ENCODE data around the gene SUSD3.

The SUSD3 gene

GRCh38 chr9:93020771-93021670 is 37.5 kb upstream of the SUSD3 start:
- H3K27ac ChIP-seq (ENCODE audit: low read depth, low read length) = no peak overlapping the region
- H3K36me3 ChIP-seq (ENCODE audit: insufficient read depth, low read length) = no peaks in the 10 kb centered on the region
- no peaks in the 10 kb centered on the region for H3K4me1 ChIP-seq (ENCODE audit: insufficient read depth, low read length)
- no peak overlapping the region for H3K9ac ChIP-seq (ENCODE audit: low read length)
- no peak overlapping the region for H3K4me3 ChIP-seq (ENCODE audit: low read depth in 1 of 2, low read length in 2 of 2)
- H3K27me3 ChIP-seq (ENCODE audit: control insufficient read depth in 1 of 2, insufficient read depth in 2 of 2, low read length in 2 of 2) = no peaks in the 10 kb centered on the region
- no peaks in the 10 kb centered on the region for H3K9me3 ChIP-seq (ENCODE audit: low read length)

DNA sequence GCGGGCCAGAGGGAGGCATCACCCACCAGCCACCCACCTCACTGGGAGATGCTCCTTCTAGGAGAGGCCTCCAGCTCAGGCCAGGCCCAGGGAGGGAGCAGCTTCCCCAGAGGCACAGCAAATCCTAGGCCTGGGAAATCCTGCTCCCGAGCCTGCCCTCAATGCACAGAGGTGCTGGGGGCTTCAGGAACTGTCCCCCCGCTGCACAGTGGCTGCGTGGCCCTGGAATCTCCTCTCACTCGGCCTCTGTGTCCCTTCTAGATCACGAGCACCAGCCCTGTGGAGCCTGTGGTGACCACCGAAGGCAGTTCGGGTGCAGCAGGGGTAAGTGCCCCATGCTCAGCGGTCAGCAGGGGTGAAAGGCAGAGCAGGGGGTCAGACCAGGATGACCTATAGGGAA is 36.4 kb upstream of the SUSD3 start:
- H3K4me1 ChIP-seq (ENCODE audit: insufficient read depth, low read length) = no peaks in the 10 kb centered on the region
- H3K4me3 ChIP-seq (ENCODE audit: low read depth in 1 of 2, low read length in 2 of 2) = no peak overlapping the region
- H3K36me3 ChIP-seq (ENCODE audit: insufficient read depth, low read length) = no peaks in the 10 kb centered on the region
- no peak overlapping the region for H3K9ac ChIP-seq (ENCODE audit: low read length)
- H3K27ac ChIP-seq (ENCODE audit: low read depth, low read length) = no peak overlapping the region
- H3K9me3 ChIP-seq (ENCODE audit: low read length) = no peaks in the 10 kb centered on the region
- no peaks in the 10 kb centered on the region for H3K27me3 ChIP-seq (ENCODE audit: control insufficient read depth in 1 of 2, insufficient read depth in 2 of 2, low read length in 2 of 2)

DNA sequence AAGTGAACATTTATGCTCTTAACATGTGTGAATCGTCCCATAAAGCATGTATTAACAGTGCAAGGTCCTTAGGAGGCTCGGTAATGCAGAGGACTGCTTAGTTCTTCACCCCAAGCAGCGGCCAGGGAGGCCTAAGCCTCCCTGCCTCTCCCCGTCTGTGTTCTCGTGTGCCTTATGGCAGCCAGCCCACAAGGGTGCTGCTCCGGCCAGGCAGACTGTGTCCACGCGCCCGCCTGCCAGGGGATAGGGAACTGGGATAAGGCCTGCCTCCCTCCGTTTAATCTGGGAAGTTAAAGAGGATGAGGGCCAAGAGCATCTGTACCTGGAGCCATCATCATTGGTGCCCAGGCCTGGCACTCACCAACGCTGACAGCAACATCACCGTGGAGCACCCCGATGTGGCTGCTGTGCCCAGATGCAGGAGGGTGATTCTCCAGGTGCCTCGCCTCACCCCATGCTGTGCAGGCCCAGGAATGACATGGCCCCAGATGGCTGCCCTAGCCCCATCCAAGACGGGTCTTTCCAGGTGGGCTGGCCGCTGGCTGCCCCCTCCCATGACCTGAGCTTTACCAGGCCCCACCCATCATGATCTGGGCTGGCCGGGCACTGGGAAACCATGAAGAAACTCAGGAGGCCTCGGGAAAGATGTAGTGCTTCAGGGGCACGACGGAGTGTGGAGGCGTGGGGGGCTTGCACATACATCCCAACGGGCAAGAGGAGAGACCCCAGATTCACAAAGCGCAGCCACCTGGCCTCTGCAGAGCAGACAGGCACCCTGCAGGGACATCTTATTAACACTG is 35.6 kb upstream of the SUSD3 start:
- no peaks in the 10 kb centered on the region for H3K36me3 ChIP-seq (ENCODE audit: insufficient read depth, low read length)

DNA sequence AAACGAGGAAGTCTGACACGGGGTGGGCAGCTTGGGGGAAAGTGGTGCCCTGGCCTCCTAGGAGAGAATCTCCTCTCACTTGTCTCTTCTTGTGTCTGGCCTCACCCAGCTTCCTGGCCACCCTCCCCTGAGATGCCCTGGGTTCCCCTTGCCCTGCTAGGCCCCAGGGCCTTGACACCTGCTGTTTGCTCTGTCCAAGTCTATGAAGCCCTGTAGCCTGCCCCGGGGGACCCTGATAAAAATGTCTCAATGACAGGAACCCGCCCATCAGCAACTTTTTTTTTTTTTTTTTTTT is 35.0 kb upstream of the SUSD3 start:
- H3K9ac ChIP-seq (ENCODE audit: low read length) = no peak overlapping the region
- H3K36me3 ChIP-seq (ENCODE audit: insufficient read depth, low read length) = no peaks in the 10 kb centered on the region
- H3K27ac ChIP-seq (ENCODE audit: low read depth, low read length) = no peak overlapping the region
- H3K4me1 ChIP-seq (ENCODE audit: insufficient read depth, low read length) = no peaks in the 10 kb centered on the region
- H3K4me3 ChIP-seq (ENCODE audit: low read depth in 1 of 2, low read length in 2 of 2) = no peak overlapping the region
- H3K27me3 ChIP-seq (ENCODE audit: control insufficient read depth in 1 of 2, insufficient read depth in 2 of 2, low read length in 2 of 2) = no peaks in the 10 kb centered on the region
- H3K9me3 ChIP-seq (ENCODE audit: low read length) = no peaks in the 10 kb centered on the region

More for the DNA sequence above, 35.6 kb upstream of the SUSD3 start:
- no peak overlapping the region for H3K9ac ChIP-seq (ENCODE audit: low read length)
- H3K4me1 ChIP-seq (ENCODE audit: insufficient read depth, low read length) = no peaks in the 10 kb centered on the region
- H3K27ac ChIP-seq (ENCODE audit: low read depth, low read length) = no peak overlapping the region
- H3K9me3 ChIP-seq (ENCODE audit: low read length) = no peaks in the 10 kb centered on the region
- no peak overlapping the region for H3K4me3 ChIP-seq (ENCODE audit: low read depth in 1 of 2, low read length in 2 of 2)
- no peaks in the 10 kb centered on the region for H3K27me3 ChIP-seq (ENCODE audit: control insufficient read depth in 1 of 2, insufficient read depth in 2 of 2, low read length in 2 of 2)

DNA sequence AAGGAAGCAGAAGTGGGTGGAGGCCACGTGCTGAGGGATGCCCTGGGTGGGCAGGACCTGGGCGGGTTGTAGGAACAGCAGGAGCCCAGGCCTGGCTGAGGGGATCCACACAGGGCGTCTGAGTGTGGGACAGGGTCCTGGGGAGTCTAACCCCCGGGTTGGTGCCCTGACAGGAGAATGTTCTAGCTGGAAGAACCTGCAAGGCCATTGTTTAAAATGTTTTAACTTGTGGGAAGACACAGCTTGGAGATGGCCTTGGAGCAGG is 33.9 kb upstream of the SUSD3 start:
- no peaks in the 10 kb centered on the region for H3K27me3 ChIP-seq (ENCODE audit: control insufficient read depth in 1 of 2, insufficient read depth in 2 of 2, low read length in 2 of 2)
- no peak overlapping the region for H3K9ac ChIP-seq (ENCODE audit: low read length)
- no peaks in the 10 kb centered on the region for H3K9me3 ChIP-seq (ENCODE audit: low read length)
- no peak overlapping the region for H3K27ac ChIP-seq (ENCODE audit: low read depth, low read length)
- no peak overlapping the region for H3K4me3 ChIP-seq (ENCODE audit: low read depth in 1 of 2, low read length in 2 of 2)
- no peaks in the 10 kb centered on the region for H3K36me3 ChIP-seq (ENCODE audit: insufficient read depth, low read length)
- H3K4me1 ChIP-seq (ENCODE audit: insufficient read depth, low read length) = no peaks in the 10 kb centered on the region

- no peak overlapping the region for H3K27ac ChIP-seq (ENCODE audit: low read depth, low read length)
- H3K4me1 ChIP-seq (ENCODE audit: insufficient read depth, low read length) = no peaks in the 10 kb centered on the region
- no peaks in the 10 kb centered on the region for H3K36me3 ChIP-seq (ENCODE audit: insufficient read depth, low read length)
- no peak overlapping the region for H3K9ac ChIP-seq (ENCODE audit: low read length)
- no peak overlapping the region for H3K4me3 ChIP-seq (ENCODE audit: low read depth in 1 of 2, low read length in 2 of 2)
- H3K9me3 ChIP-seq (ENCODE audit: low read length) = no peaks in the 10 kb centered on the region
- H3K27me3 ChIP-seq (ENCODE audit: control insufficient read depth in 1 of 2, insufficient read depth in 2 of 2, low read length in 2 of 2) = no peaks in the 10 kb centered on the region
Observed at GRCh38 chr9:93024986-93025630, 33.4 kb upstream of the SUSD3 start.

DNA sequence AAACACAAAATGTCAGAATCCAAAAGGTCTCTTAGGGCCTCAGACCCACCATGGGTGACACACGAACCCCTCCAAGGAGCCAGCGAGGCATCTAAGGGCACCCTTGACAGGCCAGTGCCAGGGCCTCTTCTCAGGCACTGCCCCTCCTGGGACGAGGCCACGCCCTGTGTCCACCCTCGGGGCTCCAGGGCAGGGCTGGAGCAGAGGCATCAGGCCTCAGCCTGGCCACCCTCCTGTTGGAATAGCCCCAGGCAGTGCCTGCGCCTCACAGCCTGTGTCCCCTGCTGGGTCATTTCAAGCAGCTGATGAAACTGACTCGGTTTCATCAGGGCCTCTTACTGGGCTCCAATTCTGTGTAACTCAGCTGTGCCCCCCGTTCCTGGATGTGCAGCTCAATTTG is 32.8 kb upstream of the SUSD3 start:
- no peak overlapping the region for H3K9ac ChIP-seq (ENCODE audit: low read length)
- no peaks in the 10 kb centered on the region for H3K36me3 ChIP-seq (ENCODE audit: insufficient read depth, low read length)
- H3K4me1 ChIP-seq (ENCODE audit: insufficient read depth, low read length) = no peaks in the 10 kb centered on the region
- H3K27me3 ChIP-seq (ENCODE audit: control insufficient read depth in 1 of 2, insufficient read depth in 2 of 2, low read length in 2 of 2) = no peaks in the 10 kb centered on the region
- H3K27ac ChIP-seq (ENCODE audit: low read depth, low read length) = no peak overlapping the region
- no peaks in the 10 kb centered on the region for H3K9me3 ChIP-seq (ENCODE audit: low read length)
- no peak overlapping the region for H3K4me3 ChIP-seq (ENCODE audit: low read depth in 1 of 2, low read length in 2 of 2)

- Histone ChIP-seq H3K27me3 (ENCODE audit: control insufficient read depth in 1 of 2, insufficient read depth in 2 of 2, low read length in 2 of 2) (no peaks in the 10 kb centered on the region), H3K36me3 (ENCODE audit: insufficient read depth, low read length) (no peaks in the 10 kb centered on the region)
Observed at GRCh38 chr9:93026640-93027039, 31.9 kb upstream of the SUSD3 start.

DNA sequence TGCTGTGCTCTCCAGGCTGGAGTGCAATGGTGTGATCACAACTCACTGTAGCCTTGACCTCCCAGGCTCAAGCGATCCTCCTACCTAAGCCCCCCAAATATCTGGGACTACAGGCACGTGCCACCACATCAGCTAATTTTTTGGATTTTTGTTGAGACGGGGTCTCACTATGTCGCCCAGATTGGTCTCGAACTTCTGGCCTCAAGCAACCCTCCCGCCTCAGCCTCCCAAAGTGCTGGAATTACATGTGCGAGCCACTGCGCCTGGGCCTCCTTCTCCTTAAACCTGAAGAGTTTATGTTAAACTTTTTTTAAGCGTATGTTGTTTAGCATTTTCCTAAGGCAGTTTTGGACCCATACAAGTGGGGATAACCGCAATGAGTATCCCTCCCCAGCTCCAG is 30.8 kb upstream of the SUSD3 start:
- H3K4me1 ChIP-seq (ENCODE audit: insufficient read depth, low read length) = no peaks in the 10 kb centered on the region
- no peaks in the 10 kb centered on the region for H3K36me3 ChIP-seq (ENCODE audit: insufficient read depth, low read length)
- no peaks in the 10 kb centered on the region for H3K9me3 ChIP-seq (ENCODE audit: low read length)
- H3K9ac ChIP-seq (ENCODE audit: low read length) = no peak overlapping the region
- H3K27me3 ChIP-seq (ENCODE audit: control insufficient read depth in 1 of 2, insufficient read depth in 2 of 2, low read length in 2 of 2) = no peaks in the 10 kb centered on the region
- no peak overlapping the region for H3K4me3 ChIP-seq (ENCODE audit: low read depth in 1 of 2, low read length in 2 of 2)
- no peak overlapping the region for H3K27ac ChIP-seq (ENCODE audit: low read depth, low read length)

More at GRCh38 chr9:93026640-93027039, 31.9 kb upstream of the SUSD3 start:
- no peak overlapping the region for H3K27ac ChIP-seq (ENCODE audit: low read depth, low read length)
- no peak overlapping the region for H3K4me3 ChIP-seq (ENCODE audit: low read depth in 1 of 2, low read length in 2 of 2)
- no peak overlapping the region for H3K9ac ChIP-seq (ENCODE audit: low read length)
- no peaks in the 10 kb centered on the region for H3K9me3 ChIP-seq (ENCODE audit: low read length)
- no peaks in the 10 kb centered on the region for H3K4me1 ChIP-seq (ENCODE audit: insufficient read depth, low read length)

- no peaks in the 10 kb centered on the region for H3K4me1 ChIP-seq (ENCODE audit: insufficient read depth, low read length)
- no peaks in the 10 kb centered on the region for H3K9me3 ChIP-seq (ENCODE audit: low read length)
- no peak overlapping the region for H3K27ac ChIP-seq (ENCODE audit: low read depth, low read length)
- H3K9ac ChIP-seq (ENCODE audit: low read length) = no peak overlapping the region
- H3K27me3 ChIP-seq (ENCODE audit: control insufficient read depth in 1 of 2, insufficient read depth in 2 of 2, low read length in 2 of 2) = no peaks in the 10 kb centered on the region
- H3K36me3 ChIP-seq (ENCODE audit: insufficient read depth, low read length) = no peaks in the 10 kb centered on the region
- H3K4me3 ChIP-seq (ENCODE audit: low read depth in 1 of 2, low read length in 2 of 2) = no peak overlapping the region
Observed at GRCh38 chr9:93028448-93029006, 30.0 kb upstream of the SUSD3 start.

Data from muscle layer of colon (tissue), 2 donors.